GM21515 (cell line): ENCODE measurements around the gene CCDC83.
"Not testable (repeated sequence)": the region's sequence is repeated elsewhere in the genome, so short reads cannot be mapped to it uniquely, and the experiment has no call there.

Experiments
- ATAC-seq: cut with Tn5 transposase; IDR thresholded peaks from one replicate; pipeline ENCODE4 v1.9.1; 2021; ENCODE audit not compliant: unreplicated experiment

The CCDC83 gene

GRCh38 chr11:85886089-85887056, 31.2 kb downstream of the CCDC83 start:
- ATAC-seq, result no peak

GRCh38 chr11:85889108-85889507, 33.9 kb downstream of the CCDC83 start:
- no peak for ATAC-seq

GRCh38 chr11:85889676-85890579, 34.7 kb downstream of the CCDC83 start:
- no peak for ATAC-seq

GRCh38 chr11:85893395-85893794, 38.2 kb downstream of the CCDC83 start:
- no peak for ATAC-seq

GRCh38 chr11:85896876-85897275, 41.7 kb downstream of the CCDC83 start:
- no peak for ATAC-seq

GRCh38 chr11:85898456-85898855, 43.3 kb downstream of the CCDC83 start:
- ATAC-seq, result no peak

GRCh38 chr11:85902353-85902752, 47.2 kb downstream of the CCDC83 start:
- no peak for ATAC-seq

GRCh38 chr11:85903406-85903805, 48.2 kb downstream of the CCDC83 start:
- no peak for ATAC-seq

GRCh38 chr11:85903811-85904210, 48.6 kb downstream of the CCDC83 start:
- ATAC-seq, result no peak

GRCh38 chr11:85912414-85912813, 57.2 kb downstream of the CCDC83 start:
- no peak for ATAC-seq

GRCh38 chr11:85913513-85913912, 58.3 kb downstream of the CCDC83 start:
- ATAC-seq, result no peak

GRCh38 chr11:85914425-85914824, 59.2 kb downstream of the CCDC83 start:
- no peak for ATAC-seq

GRCh38 chr11:85918910-85919794, 64.0 kb downstream of the CCDC83 start:
- no peak for ATAC-seq

GRCh38 chr11:85922367-85922766, 67.2 kb downstream of the CCDC83 start:
- ATAC-seq, result no peak

GRCh38 chr11:85923455-85923854, 68.3 kb downstream of the CCDC83 start:
- ATAC-seq, result no peak

GRCh38 chr11:85926653-85927214, 71.6 kb downstream of the CCDC83 start:
- not testable (repeated sequence) for ATAC-seq

- ATAC-seq, result no peak
Measured at GRCh38 chr11:85930879-85931366, 75.7 kb downstream of the CCDC83 start.

GRCh38 chr11:85934596-85935169, 79.5 kb downstream of the CCDC83 start:
- ATAC-seq, result no peak

GRCh38 chr11:85935751-85936150, 80.6 kb downstream of the CCDC83 start:
- no peak for ATAC-seq

- ATAC-seq, result no peak
Measured at GRCh38 chr11:85937835-85938234, 82.7 kb downstream of the CCDC83 start.
